ENCODE results near the gene ARHGEF2.
"Not testable (repeated sequence)": the region's sequence is repeated elsewhere in the genome, so short reads cannot be mapped to it uniquely, and the experiment has no call there.

ARHGEF2 gene

GRCh38 chr1:155990005-155990739 lies 11.8 kb upstream of the ARHGEF2 start:
- no peak for DNase-seq

- DNase-seq = peak; percentile 76
These were observed 11.1 kb upstream of the ARHGEF2 start for GRCh38 chr1:155989242-155990004.

DNA sequence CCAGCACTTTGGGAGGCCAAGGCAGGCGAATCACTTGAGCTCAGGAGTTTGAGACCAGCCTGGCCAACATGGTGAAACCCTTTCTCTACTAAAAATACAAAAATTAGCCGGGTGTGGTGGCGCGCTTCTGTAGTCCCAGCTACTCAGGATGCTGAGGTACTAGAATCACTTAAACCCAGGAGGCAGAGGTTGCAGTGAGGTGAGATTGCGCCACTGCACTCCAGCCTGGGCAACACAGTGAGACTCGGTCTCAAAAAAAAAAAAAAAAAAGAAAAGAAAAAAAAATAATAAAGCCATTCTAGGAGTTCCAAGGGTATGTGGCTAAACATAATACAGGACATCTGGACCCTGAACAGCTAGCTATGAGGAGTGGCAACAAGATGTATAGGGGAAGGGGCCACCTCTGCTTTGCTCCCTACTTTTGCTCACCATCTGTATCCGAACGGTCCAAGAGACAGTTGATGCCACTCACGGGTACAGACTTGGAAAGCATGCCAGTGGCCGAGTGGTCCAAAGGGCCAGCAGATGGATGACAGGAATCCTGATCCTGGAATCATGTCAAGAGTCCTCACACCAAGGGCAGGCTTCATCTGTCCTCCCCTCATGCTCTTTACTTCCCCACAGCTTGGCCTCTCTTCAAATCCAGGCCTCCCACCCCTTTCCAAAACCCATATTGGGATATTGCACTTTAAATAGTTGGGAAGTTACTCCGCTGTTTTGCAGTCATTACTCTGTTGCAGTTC lies 6.7 kb upstream of the ARHGEF2 start:
- not testable (repeated sequence) for DNase-seq

DNA sequence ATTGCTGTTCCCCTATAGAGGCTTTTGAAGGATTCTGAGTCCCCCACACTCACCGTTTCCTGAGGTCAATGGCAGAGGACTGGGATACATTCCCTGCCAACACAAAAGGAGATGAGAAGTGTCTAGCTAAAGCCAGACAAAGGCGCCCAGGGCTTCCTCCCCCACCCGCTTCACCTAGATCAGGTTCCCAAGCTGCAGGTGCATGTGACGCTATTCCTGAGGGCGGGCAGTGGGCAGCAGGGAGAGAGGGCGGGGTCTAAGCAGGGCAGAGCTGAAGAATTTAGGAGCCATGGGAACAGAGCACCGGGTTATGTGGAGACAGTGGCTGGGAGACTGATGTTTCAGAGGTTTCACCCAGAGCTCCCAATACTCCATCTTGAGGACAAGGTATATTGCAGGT lies 6.0 kb upstream of the ARHGEF2 start:
- no peak for DNase-seq

DNA sequence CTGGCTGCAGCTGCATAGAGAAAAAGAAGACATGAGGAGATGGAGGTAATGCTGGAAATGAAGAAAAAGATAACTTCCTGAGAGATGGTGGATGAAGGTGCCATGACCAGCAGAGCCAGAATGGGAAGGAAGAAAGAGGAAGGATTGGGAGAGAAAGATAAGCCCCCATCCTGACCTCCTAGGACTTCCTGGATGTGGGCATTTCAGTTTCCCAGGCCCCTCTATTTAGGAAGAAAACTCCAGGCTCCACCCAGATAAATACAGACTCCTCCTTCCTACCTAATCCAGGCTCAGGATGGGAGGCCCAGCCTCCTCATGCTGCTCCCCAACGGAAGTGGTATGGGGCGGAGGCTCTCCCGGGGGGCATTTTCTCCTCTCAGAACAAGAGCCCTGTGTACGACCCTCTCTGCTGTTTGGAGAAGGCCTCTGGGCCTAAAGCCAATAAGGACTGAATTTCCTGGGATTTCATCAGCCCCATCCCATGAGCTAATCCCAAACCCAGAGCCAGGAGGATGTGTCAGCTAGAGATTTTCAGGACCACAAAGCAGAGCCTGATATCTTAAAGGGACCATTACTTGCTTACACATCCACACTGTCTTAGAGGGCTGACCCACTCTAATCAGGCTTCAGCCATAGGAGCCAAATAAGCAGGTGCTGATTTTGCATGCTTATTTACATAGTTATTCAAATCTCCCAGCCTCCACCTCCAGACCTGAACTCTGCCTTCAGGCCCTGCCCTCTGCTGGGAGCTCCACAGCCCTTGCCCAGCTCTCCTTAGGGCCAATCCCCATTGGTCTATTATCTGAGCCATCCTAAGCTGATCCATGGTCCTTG lies 5.1 kb upstream of the ARHGEF2 start:
- DNase-seq = no peak

- DNase-seq = no peak
These were observed 3.8 kb upstream of the ARHGEF2 start for GRCh38 chr1:155982106-155982505.

GRCh38 chr1:155981266-155982088 lies 3.1 kb upstream of the ARHGEF2 start:
- no peak for DNase-seq

GRCh38 chr1:155979597-155980343 lies 1.4 kb upstream of the ARHGEF2 start:
- no peak for DNase-seq

- DNase-seq = no peak
These were observed 654 bp upstream of the ARHGEF2 start for GRCh38 chr1:155978973-155979429.

DNA sequence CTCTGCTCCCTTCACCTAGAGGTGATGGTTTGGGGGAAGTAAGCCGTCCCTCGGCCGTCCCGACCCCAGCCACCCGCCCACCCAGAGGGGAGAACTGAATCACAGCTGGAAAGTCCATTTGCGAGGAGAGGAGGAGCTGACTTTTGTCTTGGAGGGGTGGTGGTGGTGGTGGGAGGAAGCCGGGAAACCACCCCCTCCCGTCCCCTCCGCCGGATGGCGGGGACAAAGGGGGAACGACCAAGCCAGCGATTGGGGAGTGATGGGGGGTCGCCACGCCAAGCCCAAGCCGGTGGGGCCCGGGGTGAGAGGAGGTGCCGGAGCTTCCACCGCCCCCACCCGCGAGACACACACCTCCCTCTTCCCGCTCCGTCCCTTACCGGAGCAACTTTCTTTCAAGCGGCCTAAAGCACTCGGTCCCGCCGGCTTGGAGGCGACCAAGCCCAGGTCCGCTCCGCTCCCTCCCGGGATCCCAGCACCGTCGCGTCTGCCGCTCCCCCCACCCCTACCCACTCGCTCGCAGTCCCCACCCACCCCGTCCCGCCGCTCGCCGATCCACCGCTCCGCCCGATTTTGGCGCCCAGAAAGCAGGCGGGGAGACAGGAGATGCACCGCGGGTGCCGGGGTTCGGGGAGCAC lies 540 bp downstream of the ARHGEF2 start:
- DNase-seq = peak; percentile 79

DNA sequence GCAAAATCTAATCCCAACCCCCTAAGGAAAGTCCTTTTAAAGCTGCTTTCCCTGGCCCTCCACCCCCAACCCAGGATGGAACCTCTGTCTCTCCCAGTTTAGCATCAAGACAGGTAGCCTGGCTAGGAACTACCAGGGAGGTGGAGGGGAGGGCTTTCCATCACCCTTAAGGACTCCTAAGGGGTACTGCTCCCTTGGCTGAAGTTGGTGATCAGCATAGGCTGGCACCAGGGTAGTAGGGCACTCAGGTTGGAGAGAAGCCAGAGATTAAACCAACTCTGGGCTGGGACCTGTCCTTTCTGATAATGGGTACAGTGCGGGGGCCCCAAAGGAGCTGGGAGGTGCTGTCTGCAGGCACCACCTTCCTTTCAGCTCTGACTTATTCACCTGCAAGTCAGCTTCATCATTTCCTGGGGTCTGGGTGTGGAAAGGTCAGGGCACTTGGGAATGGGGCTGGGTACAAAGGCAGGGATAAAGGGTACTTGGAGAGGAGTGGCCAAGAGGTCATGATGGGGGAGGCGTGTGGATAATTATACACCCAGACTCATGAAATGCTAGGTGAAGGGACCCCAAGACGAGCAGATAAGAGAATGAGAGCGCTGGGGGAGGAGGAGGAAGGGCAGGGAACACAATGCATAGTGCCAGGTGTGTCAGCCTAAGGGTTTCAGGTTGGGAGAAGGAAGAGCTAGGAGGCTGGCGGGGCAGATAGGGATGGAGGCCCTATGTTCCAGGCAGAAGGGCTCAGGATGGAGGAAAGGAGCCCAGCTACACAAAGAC lies 1.2 kb downstream of the ARHGEF2 start:
- DNase-seq = peak; percentile 39

DNA sequence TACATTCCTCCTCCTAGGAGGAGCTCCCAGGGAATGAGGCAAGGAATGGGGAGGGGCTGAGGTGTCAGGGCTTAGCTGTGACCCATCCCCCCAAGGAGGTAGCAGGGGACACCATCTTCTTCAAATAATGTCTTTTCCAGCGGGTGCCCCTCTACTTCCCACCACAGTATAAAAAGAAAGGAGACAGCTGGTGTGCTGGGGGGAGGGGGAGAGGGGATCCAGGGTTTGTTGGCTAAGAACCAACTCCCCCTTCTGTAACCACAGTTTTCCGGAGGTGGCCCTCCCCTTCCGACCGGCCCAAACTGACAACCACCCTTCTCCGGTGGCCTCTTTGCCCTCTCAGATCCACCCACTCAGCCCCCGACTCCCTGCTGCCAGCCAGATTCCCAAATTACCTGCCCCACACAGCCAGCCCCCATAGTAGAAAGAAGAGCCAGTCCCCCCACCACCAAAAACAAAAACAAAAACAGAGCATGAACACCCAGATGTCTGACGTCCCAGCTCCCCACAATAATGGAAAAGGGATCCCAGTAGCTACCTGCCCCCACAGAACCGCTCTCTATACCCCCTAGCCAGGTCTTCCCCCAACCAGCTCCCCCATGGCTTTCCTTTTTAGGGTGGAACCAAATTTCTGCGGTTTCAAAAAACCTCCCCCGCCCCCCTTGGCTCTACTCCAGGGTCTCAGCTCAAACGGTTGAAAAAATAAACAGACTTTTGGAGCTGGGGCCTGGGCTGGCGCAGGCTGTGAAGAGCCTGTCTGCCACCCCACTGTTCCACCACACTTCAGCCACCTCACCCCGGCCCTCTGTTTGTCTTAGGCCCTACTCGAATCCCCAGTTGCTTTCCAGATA lies 2.1 kb downstream of the ARHGEF2 start:
- peak; percentile 79 for DNase-seq

- no peak for DNase-seq
These were observed 2.8 kb downstream of the ARHGEF2 start for GRCh38 chr1:155975375-155976061.

GRCh38 chr1:155974208-155975115 lies 3.9 kb downstream of the ARHGEF2 start:
- no peak for DNase-seq

- no peak for DNase-seq
These were observed 4.6 kb downstream of the ARHGEF2 start for GRCh38 chr1:155973723-155974122.

DNA sequence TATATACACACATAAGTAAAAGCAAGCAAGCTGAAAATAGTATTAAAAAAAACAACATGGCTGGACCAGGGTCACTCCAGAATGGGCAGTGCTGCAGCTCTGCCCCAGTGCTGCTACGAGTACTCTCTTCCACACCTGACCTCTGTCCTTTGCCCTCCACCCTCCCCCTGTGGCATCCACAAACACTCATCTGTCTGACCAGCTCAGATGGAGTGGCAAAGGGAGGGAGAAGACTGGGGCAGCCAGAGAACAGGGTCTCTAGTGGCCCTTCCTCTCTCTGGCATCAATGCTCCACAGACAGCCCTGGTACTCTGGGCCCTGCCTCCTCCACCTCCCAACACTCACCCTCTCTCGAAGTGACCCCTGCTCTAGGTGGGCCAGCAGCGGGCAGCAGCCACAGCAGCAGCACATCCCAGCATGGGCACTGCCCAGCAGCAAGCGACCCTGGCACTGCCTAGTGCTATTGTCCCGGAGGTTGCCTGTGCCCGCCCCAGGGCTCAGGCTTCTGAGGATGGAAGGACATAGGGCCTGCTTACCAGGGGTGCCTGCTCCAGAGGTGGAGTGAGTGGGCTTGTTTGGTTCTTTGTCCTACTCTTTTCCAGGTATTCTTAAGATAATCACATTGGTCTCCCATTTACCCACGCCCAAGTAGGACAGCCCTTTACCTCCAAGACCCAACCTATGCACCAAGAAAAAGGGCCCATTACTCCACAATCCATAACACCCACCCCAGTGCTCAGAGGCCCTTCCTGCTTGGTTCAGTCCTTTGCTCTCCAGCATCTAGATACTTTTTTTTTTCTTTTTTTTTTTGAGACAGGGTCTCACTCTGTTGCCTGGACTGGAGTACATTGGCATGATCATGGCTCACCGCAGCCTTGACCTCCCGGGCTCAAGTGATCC lies 6.2 kb downstream of the ARHGEF2 start:
- DNase-seq = no peak
